ENCODE results near the gene DOC2B.
"Not testable (repeated sequence)": the region's sequence is repeated elsewhere in the genome, so short reads cannot be mapped to it uniquely, and the experiment has no call there.

DOC2B gene

DNA sequence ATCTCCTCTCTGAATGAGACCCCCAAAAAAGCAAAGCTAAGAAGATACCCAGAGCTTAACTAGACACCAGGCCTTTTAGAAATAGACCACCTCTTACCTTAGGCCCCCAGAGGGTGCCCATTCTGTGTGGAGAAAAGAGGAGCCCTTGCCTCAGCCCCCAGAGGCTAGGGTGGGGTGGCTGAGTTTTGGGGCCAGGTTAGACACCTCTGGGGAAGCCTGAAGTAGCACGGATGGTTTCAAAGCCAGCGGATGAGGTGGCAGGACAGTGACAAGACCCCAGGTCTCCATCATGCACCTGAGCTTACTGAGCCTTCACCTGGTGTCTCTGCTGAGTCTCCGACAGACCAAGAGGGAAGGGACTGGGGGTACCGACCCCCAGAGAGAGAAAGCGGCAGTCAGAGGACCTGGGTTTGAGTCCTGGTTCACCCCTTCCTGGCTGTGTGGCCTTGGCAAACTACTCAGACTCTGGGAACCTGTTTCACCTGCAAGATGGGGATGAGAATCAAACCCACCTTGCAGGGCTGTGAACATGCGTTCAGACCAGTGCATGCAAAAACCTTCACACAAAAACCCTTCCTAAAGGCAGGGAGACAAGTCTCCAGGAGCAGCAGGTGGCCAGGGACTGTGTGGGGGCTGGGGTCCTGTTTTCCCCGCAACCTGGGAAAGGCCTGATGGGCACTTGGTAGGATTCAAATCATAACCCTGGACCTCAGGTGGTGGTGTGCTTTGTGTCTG is 36.3 kb downstream of the DOC2B start:
- DNase-seq (ENCODE audit: low read depth): no peak

- peak; percentile 62 for DNase-seq (ENCODE audit: low read depth)
These were observed 37.6 kb downstream of the DOC2B start for GRCh38 chr17:143785-144281.

GRCh38 chr17:142876-143784 is 38.3 kb downstream of the DOC2B start:
- DNase-seq (ENCODE audit: low read depth): no peak

DNA sequence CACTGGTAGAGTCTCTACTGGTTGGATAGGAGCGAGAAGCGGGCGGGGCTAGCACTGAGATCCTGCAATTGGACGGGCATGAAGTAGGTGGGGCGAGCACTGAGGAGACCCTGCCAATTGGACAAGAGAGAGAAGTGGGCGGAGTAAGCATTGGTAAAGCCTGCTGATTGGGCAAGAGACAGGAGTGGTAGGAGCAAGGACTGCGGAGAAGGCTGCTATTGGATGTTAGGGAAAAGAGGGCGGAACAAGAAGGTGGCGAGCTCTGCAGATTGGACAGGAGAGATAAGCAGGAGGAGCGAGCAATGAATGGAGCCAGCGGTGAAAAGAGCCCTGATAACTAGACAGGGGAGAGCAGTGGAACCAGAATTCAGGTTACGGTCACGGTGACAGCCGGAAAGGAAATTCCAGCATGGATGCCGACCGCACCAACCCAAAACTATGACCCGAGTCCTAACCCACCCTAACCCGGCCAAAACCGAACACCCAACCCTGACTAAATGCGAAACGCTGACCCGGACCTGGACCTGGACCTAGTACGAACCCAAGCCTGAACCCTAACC is 39.3 kb downstream of the DOC2B start:
- DNase-seq (ENCODE audit: low read depth): peak; percentile 46

DNA sequence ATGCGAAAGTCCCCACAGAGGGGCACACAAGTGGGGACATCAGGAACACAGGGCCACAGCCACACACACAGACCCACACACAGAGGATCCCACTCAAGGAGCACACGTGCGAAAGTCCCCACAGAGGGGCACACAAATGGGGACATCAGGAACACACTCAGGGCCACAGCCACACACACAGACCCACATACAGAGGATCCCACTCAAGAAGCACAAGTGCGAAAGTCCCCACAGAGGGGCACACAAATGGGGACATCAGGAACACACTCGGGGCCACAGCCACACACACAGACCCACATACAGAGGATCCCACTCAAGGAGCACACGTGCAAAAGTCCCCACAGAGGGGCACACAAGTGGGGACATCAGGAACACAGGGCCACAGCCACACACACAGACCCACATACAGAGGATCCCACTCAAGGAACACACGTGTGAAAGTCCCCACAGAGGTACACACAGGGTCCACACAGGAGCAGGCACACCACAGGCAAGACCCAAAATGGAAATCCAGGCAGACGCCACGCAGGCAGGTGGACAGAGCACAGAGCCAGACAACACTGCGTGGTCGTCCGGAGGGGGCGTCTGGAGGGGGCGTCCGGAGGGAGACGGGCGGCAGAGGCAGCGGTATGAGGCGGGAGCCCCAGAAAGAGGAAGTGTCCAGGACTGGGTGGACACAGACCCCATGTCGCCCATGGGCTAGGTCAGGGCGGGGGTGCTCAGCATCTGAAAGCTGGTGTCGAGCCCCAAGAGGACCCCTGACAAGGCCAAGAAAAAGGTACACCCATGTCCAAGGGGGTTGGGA is 41.8 kb downstream of the DOC2B start:
- DNase-seq (ENCODE audit: low read depth): not testable (repeated sequence)

- DNase-seq (ENCODE audit: low read depth): not testable (repeated sequence)
These were observed 44.2 kb downstream of the DOC2B start, which contains the start of gene SCGB1C2 for GRCh38 chr17:137166-137807. SCGB1C2 (plus strand) TSS chr17:137569; CDS start chr17:137591, 22 bp downstream.

DNA sequence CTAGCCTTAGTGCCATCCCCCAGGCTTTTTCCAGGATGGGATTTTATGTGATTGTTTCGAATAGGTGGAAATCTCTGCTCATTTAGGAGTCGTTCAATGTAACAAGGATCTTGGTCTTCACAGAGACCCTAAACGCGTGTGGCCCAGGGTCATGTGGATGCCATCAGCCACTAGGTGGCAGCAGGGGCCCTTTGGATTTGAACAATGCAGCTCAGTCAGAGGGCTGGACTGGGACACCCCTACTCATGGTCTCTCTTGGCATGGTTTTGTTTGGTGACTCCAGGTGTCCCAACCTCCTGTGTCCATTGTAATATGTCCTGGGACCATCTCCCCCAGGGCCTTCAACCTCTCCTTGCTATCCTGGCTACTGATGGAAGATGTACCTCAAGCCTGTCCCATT is 44.9 kb downstream of the DOC2B start:
- DNase-seq (ENCODE audit: low read depth): not testable (repeated sequence)

GRCh38 chr17:135895-136294 is 45.6 kb downstream of the DOC2B start:
- DNase-seq (ENCODE audit: low read depth): not testable (repeated sequence)

- DNase-seq (ENCODE audit: low read depth): not testable (repeated sequence)
These were observed 46.4 kb downstream of the DOC2B start for GRCh38 chr17:135022-135421.

DNA sequence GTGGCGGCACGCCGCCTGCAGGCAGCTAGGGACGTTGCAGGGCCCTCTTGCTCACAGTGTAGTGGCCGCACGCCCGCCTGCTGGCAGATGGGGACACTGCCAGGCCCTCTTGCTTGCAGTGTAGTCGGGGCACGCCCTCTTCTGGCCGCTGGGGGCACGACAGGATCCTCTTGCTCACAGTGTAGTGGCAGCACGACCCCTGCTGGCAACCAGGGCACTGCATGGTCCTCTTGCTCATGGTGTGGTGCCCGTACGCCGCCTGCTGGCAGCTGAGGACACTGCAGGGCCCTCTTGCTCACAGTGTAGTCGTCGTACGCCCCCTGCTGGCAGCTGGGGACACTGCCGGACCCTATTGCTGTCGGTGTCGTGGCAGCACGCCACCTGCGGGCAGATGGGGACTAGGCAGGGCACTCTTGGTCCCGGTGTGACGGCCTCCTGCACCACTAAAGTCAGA is 47.1 kb downstream of the DOC2B start:
- DNase-seq (ENCODE audit: low read depth): not testable (repeated sequence)

DNA sequence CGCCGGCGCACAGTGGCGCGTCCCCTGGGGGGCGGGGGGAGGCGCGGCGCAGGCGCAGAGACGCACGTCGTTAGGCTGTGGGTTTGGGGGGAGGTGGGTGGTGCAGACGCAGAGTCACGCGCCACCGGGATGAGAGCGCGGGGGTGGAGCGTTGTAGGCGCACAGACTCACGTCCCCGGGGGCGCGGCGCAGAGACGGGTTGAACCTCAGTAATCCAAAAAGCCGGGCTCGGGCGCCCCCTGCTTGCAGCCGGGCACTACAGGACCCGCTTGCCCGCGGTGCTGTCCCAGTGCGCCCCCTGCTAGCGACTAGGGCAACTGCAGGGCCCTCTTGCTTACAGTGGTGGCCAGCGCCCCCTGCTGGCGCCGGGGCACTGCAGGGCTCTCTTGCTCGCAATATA is 47.5 kb downstream of the DOC2B start:
- DNase-seq (ENCODE audit: low read depth): not testable (repeated sequence)

DNA sequence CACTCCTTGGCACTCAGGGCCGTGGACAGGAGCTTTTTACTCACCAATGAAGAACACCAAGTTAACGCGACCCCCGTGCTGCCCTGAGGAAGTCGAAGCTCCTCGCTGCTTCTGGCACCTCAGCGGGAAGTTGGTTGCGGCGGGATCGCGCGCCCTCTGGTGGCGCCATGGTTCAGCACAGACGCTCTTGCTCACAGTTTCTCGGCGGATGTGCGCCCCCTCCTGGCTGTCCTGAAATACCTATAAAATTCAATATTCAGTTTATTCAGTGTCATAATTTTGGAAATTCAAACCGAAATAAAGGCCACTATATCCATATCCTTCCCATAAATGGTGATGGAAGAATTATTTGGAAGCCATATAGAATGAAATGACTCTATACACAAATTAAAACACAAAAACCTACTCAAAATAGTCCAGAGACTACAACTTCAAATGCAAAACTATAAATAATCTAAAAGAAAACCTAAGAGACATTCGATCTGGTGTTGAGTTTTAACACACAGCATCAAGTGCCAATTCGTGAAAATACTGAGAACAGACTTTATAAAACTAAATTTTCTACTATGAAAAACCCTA is 63.0 kb downstream of the DOC2B start:
- peak; percentile 13 for DNase-seq (ENCODE audit: low read depth)

DNA sequence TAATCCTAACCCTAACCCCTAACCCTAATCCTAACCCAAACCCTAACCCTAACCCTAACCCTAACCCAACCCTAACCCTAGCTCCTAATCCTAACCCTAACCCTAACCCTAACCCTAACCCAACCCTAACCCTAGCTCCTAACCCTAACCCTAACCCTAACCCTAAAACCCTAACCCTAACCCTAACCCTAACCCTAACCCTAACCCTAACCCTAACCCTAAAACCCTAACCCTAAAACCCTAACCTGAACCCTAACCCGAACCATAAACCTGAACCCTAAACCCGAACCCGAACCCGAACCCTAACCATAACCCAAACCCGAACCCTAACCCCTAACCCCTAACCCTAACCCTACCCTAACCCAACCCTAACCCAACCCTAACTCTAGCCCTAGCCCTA is 68.3 kb downstream of the DOC2B start:
- not testable (repeated sequence) for DNase-seq (ENCODE audit: low read depth)
